Activated CD8-positive, alpha-beta memory T cell treated with anti-CD3 and anti-CD28 coated beads, Interleukin-2, amount 50 U/mL, for 48 hours (primary cell): ENCODE measurements around the gene TMTC4.
"Not testable (repeated sequence)": the region's sequence is repeated elsewhere in the genome, so short reads cannot be mapped to it uniquely, and the experiment has no call there.

Experiments
- DNase-seq: peaks from one replicate; pipeline ENCODE4 v3.0.0-alpha.2; 2020

The TMTC4 gene

DNA sequence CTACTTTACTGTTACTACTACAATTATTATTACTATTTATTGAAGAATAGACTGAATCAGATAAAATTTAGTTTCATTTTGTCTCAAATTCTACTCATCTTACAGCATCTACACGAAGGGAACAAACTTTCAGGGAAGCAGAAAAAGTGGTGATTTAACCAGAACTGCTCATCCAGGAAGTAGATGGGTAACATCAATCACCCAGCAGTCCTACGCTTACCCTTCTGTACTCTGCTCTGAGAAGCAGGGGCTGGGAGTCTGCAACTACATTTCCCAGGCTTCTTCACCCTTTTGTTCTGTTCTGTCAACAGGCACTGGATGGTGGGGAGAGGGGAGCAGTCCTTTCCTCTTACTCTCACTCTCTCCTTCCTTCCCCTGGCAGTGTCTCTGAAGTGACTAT lies 54.7 kb downstream of the TMTC4 start:
- no peak for DNase-seq

DNA sequence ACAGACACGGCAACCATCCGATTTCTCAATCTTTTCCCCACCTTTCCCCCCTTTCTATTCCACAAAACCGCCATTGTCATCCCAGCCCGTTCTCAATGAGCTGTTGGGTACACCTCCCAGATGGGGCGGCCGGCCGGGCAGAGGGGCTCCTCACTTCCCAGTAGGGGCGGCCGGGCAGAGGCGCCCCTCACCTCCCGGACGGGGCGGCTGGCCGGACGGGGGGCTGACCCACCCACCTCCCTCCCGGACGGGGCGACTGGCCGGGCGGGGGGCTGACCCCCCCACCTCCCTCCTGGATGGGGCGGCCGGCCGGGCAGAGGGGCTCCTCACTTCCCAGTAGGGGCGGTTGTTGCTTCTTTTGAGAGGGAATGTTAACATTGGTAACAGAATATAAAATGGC lies 55.7 kb downstream of the TMTC4 start:
- not testable (repeated sequence) for DNase-seq

DNA sequence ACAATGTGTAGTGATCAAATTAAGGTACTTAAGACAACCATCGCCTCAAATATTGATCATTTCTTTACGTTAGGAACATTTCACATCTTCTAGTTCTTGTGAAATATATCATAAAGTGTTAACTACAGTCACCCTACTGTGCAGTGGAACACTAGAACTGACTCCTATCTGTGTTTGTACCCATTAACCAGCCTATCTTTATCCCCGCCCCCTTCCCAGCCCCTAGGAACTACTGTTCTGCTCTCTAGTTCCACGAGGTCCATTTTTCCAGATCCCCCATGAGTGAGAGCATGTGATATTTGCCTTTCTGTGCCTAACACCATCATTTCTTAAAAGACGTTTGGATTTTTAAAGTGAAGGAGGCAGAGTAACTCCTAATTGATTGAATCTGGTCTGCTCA lies 61.6 kb downstream of the TMTC4 start:
- no peak for DNase-seq

DNA sequence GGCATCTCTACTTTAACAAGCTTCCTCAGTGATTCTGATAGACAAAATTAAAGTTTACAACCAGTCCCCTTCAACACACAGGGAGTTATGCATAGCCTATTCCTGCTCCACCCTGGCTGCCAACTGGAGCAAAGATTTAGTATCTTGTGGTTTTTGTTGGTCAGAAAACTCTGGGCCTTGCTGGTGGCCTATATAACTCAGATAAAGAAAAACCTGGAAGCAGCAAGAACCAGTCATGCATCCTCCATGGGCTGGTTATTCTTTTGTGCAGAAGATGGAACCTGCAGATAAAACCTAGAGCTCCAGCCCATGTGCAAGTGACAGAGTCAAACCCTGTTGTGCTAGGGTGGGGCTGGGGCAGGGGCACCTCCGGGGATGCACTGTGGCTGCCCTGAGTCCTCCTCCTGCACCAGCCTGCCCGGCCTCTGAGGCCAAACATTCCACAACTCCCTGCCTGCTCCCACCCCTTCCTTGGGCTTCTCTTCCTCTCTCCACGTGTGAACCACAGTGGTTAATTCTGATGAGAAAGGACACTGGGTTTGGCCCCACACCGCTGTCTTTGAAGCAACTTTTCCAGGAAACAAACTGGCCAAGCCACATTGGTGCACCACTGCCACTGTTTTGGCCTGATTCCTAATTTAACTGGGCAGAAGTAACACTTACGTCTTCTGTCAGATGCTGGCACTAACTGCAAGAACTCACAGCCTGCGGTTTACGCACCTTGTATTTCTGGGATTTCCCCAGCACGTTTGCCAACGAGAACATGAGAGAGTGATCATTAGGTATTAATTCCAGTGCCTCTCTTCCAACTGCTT lies 62.7 kb downstream of the TMTC4 start:
- no peak for DNase-seq

DNA sequence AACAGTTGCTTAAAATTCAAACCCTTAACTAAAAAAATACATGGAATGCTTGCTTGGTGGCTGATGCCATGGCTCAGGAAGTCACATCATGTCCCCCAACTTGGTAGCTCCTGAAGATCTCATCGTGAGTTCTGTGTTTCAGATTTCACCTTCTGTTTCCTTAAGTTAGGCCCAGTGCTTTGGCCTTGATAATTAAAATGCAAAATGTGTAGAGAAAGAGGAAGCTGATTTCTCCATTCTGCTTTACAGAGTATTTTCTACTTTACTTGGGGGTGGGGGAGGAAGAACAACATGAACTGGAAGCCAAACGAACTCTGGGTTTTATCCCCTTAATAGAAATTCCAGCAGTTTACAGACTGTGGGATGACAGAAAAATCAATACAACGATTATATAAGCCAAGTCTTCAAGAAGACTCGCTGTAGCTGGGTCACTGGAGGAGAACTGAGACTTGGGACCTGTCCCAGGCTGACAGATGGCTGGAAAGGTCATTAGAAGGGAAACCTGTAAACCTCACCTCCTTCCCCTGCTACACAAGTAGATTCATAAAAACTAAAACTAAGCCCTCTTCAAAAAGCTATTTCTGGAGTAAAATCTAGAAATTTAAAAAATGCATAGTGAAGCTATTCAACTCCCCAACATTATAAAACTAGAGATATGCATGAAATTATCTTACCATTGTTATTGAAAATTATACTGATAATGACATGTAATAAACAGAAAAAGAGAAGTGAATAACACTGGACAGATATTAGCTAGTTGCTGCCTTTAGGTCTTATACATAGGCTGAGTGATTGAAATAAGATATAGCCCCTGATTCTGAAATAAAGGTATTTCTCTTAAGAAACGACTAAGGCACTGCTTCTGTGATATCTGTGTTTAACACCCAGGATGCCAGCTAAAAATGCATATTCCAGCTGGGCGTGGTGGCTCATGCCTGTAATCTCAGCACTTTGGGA lies 63.9 kb downstream of the TMTC4 start:
- DNase-seq: no peak

DNA sequence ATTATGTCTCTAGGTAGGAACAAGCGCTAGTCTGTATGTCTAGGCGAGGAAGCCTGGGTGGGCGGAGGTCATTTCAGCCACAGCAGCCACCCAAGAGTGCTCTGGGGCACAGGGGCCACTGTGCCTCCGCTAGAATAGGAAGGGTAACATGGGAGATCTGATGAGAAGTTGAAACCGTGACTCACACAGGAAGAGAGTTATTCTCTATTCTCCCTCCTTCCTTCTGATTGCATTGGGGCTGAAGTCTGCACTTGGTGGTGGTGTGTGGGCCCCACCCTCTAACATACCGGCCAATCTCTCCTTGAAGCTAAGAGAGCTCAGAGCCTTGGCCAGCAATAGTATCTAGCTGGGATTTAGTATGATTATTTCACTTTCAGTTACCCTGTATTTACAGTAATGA lies 65.7 kb downstream of the TMTC4 start:
- no peak for DNase-seq

DNA sequence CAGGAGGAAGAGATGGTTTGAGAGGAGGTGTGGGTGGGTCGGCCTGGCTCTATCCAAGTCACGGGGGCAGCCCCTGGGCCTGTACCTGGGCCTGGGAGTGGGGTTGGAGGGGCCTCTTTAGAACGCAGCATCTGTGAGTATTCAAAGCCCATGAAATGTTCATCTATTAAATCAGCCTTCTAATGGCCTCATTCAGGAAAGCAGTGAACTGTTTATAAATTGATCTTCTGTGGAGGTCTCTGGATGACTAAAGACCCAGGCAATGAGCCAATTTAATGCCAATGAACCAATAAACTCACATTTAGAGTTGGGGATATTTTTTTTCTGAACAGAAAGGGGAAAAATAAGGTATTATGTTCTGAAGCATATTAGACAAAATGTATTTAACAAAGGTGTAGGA lies 66.1 kb downstream of the TMTC4 start:
- DNase-seq: no peak

DNA sequence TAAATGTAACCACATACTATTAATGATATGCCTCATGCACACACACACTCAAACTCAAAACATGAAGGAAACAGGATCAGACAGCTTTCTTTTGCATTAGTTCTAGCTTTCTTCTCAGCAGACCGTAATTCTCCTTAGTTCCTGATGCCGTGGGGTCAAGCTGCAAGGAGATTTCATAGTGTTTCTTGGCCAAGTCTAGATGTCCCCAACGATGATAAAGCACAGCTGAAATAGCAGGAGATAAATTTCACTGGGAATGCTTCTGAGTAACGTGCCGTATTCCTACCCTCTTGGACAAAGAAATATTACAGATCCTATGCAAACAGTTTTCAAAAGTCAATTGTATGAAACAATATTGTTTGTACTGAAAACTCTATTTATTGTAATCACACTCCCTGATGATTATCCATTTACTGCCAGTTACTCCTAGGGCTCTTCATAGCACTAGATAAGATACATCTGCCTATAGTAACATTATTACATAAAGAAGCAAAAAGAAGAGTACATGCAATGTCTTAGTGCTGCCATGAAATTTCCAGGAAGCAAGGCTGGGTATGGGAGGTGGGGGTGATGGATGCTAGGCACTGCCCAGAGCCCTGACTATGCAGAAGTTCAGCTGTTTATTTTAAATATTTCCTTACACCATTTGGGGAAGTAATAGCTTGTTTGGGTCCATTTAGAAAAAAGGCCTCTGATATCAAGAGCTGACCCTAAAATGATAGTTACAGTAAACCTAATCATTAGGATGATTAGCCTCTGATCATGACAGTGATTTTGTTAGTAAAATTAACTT lies 69.5 kb downstream of the TMTC4 start:
- DNase-seq: no peak

DNA sequence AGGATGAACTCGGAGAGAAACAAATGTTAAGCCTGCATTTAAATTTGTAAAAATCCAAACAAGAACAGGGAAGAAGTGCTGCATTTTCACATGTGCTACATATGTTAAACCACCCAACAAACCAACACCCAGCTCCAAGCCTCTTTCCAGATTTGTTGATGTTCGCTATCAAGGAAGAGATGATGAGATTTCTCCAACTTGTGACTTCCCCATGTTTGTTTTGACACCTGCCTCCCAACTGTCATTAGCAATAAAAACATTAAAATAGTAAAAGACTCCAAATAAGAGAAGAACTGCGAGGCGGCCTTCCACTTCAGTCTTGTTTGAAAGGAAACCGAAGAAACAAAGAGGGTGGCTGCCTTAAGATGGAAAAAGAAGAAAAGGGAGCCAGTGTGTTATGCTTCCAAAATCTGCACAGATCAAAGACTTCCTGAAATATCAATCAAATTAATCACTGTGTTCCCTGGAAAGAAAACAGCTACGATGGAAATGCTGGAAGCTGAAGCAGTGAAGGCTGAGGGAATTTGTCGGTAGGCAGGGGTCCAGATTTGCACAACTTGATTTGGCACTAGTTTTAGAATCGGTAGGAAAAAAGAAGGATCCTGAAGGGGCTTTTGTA lies 72.0 kb downstream of the TMTC4 start:
- no peak for DNase-seq

DNA sequence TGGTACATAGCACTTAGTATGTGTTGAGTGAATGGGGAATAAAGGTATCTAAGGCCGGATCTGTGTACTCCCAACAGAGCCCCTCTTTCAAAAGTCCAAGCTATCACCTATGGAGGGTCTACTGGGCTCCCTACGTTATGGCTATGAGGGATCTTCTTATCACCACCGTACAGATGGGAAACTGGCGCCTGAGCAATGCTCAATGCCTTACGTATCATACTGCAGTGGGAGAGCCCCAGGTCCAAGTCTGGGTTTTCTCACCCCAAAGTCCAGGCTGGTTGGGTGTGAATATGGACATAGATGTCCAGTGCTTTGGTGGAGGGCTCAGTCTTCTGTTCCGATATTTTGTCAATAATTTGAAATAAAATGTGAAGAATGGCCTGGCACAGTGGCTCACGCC lies 72.9 kb downstream of the TMTC4 start:
- DNase-seq: no peak

DNA sequence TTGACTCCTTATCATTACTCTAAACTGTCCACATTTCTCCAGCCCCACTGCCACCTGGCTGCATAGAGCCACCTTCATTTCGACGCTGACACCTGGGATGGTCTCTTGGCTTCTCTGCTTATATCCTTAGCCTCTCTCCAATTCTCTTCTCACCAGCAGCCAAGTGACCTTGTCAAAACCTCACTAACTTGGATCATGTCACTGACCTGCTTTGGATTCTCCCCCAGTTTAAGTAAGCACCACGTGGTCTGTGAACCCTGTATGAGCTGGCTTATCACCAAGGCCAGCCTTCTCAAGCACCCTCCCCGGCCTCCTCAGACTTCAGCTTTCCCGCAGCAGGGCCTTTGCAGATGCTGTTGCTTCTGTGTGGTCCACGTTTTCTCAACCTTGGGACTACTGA lies 73.7 kb downstream of the TMTC4 start:
- DNase-seq: no peak

DNA sequence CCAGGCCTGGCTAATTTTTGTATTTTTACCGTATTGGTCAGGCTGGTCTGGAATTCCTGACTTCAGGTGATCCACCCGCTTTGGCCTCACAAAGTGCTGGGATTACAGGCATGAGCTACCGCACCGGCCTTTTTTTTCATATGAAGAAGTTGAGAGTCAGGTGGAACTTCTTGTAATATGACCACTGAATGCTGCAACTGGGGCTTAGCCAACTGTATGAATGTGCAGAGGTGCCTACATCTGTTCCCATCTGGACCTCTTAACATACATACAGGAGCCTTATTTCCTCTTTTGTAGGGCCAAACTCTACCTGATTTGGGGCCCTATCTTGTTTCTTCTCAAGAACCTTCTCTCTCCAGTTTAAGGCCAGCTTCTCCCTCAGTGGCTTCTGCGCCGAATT lies 74.1 kb downstream of the TMTC4 start:
- DNase-seq: no peak

DNA sequence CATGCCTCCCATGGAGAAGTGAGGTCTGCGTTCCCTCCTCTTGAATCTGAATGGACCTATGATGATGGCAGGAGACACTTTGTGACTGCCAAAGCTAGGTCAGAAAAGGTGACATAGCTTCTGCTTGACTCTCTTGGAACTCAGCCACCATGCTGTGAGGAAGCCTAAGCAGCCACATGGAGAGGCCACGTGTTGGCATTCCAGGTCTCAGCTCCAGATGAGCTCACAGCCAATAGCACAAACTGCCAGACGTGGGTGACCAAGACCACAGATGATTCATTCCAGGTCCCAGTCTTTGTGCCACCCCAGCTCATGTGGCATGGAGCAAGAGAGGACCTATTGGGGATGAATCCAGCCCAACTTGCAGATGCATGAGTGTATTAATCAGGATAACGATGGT lies 77.3 kb downstream of the TMTC4 start:
- DNase-seq: no peak

DNA sequence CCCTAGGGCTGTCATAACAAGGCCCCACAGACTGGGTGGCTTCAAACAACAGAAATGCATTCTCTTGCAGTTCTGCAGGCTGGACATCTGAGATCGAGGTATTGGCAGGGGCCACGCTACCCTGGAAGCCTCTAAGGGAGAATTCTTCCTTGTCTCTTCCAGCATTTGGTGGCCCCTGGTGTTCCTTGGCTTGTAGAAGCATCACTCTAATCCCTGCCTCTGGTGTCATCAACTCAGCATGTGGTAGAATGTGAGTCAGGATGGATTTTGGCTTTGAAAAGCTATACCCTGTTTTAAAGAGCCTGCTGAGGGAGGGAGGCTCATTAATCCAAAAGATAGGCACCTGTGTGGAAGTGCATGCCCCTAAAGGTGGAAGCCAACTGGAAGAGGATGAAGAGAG lies 78.1 kb downstream of the TMTC4 start:
- DNase-seq: no peak

DNA sequence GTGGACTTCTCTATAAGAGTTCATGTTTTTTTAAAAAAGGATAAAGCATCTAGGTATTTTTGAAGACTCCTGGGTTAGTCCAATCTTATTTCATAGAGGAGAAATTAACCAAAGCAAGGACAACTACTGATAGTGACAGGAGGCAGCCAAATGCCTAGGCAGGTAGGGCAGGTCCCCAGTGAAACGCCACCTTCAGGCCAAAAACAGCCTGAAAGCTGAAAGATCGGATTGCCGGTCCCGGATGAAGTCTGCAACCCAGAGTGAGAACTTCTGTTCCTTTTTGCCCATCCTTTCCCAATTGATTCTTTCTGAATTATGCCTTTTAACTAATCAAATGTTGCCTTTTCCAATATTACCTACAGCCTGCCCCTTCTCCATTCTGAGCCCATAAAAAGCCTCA lies 79.9 kb downstream of the TMTC4 start:
- DNase-seq: no peak

DNA sequence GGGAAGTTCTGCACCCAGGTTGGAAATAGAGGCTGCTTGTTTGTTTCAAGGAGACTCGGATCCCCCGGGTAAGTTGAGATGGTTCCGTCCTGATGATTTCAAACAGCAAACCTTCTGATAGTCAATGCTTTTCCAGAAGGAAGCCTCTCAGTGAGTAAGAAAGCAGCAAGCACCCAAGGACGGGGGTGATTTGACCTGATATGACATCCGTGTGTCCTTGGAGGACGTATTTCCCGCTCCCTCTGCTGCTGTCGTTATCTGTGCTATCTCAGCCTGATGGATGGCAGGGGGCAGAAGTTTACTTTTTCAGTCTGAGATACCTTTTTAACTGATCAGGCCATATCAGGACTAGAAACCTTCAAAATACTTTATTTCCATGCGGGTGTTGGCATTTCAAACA lies 80.3 kb downstream of the TMTC4 start:
- DNase-seq: no peak

DNA sequence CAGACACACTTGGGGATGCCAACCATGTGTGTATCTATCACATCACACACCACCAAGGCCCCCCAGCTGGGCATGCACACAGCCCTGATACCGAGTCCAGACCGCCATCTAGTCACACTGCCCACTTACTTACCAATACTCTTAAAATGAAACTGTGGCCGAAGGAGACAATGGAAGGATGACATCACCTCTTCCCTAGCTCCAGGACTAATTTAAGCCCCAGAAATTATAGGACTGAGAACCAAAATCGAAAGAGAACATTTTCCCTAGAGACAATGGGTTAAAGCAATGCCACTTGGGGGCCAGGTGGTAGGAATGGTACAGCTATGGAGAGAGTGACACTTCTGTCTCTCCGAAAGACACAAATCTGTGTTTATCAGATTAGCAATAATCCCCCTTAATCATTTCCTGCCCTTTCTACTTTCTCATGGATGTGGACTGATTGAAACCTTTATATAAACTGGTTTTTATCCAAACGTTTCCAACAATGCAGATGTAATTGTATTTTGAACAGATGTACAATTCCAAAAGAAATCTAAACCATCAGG lies 85.3 kb downstream of the TMTC4 start:
- DNase-seq: no peak

DNA sequence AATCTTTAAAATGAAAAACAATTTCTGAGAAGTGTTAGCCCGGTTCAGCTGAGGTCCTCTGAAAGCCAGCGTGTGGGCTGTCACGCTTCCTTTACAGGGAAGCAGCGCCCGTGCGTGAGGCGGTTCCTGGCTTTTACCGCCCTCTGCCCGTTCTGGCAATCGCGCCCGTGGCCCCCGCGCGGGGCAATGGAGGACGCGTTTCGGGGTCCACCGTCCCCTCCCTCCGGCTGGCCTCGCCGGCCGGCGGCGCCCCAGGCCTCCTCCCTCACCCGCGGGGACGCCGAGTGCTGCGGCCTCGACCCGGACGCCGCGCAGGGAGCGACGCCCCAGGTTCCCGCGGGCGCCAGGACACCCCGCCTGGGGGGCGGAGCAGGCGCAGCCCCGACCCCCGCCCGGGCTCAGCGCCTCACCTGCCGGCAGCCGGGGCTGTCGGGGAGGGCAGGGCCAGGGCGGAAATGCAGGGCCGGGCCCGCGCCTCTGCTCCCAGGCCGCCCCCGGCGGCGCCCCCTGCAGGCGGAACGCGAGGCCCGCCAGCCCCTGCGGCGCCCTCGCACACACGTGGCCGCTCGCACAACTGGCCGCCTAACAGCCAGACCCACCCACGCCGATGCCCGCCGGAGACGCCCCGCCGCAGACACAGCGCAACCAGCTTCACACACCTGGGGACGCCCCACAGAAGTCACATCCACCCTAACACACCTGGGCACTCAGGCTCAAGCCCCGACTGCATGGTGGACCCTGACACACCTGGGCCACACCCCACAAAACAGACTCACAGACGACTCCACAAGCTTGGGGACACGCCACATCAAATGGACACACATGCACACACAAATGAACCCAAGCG lies 86.0 kb downstream of the TMTC4 start, which contains the start of gene GGACT:
TSS of gene GGACT (minus strand) at position 459 of the 847 bp plus-strand sequence. CDS start 56,198 bp downstream, outside the sequence.
- peak; percentile 96 for DNase-seq

DNA sequence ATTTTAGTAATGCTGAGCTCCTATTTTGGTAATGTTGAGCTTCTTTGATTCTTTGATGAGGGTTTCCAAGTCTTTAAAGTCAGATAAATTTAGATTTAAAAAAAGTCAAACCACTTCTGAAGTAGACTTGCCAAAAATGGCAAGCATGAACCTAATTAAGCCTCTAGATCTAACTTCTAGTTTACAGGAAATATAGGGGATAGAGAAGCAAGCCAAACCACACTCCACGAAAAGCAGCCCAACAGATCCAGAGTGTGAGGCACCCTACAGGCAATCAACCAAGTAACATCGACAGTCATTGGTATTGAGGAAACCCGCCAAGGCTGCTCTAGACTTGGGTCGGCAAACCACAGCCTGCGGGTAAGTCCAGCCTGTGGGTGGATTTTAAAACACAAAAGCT lies 89.7 kb downstream of the TMTC4 start:
- DNase-seq: no peak

DNA sequence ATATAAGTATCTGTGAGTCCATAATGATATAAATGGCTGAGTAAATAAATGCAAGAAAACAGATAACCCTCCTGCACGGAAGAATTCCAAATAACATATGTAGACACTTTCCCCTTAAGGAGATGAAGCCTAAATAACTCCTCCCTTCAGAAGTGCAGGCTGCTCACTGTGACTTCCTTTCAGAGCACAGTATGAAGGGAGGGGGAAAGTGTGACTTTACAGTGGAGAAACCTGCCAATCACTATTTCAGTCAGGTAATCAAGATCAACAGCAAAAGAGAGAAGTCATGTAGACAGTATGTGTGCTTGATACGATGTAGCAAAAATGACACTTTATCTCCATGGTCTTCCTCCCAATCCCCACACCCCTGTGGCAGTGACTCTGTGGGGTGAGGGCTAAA lies 93.1 kb downstream of the TMTC4 start:
- no peak for DNase-seq

DNA sequence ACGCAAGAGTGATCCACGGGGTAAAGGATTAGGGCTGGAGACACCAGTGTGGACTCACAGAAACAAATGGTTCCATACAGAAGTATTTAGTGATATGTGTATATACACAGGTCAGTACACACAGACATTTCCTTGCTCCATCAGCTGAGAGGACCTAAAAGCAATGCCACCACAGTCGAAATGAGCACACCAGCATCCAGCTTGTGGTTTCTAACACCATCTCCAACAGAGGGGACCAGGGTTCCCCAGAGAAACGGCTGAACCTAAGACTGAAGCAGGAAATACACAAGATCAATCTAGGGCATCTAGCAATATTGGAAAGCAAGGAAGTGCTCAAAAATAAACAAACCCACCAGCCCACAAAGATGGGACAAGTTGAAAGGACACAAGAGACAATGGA lies 93.6 kb downstream of the TMTC4 start:
- DNase-seq: no peak
